ENCODE data around the gene HOXC10. TPM values are rescaled to one million over a fixed set of nuclear protein-coding genes. Genes with fewer than 3 reads are reported as not detected.

HOXC10 gene
- total and polyA plus RNA-seq, 4 donors, result 0.18 TPM; not detected in 3

GRCh38 chr12:54035568-54036264 is 50.8 kb downstream of the HOXC10 start:
- no peak for TF ChIP-seq CTCF (IDR thresholded peaks at IDR 0.05; ENCODE audit: control extremely low read depth, extremely low read depth)
- Histone ChIP-seq H3K9ac (ENCODE audit: insufficient read depth in 1 of 2, low read length in 2 of 2) (no peak overlapping the region), H3K9me3 (ENCODE audit: control insufficient read depth in 4 of 4, insufficient read depth in 3 of 4, low read length in 3 of 4) (peaks cover 0 to 14% (median 0%) of the 10 kb centered on the region in 4 donors), H3K4me1 (ENCODE audit: control insufficient read depth in 5 of 5, insufficient read depth in 5 of 5, low read length in 5 of 5) (peaks cover 0 to 38% (median 0%) of the 10 kb centered on the region in 5 donors), H3K36me3 (ENCODE audit: control insufficient read depth in 4 of 4, insufficient read depth in 4 of 4, low read length in 4 of 4) (peaks cover 0 to 1% (median 0%) of the 10 kb centered on the region in 4 donors), H3K27ac (ENCODE audit: low read depth in 1 of 2, low read length in 1 of 2) (no peak overlapping the region), H3K4me3 (no peak overlapping the region), H3K27me3 (ENCODE audit: control insufficient read depth in 3 of 3, insufficient read depth in 3 of 3, low read length in 2 of 3) (peaks cover 21 to 76% (median 73%) of the 10 kb centered on the region in 3 donors)
- 65% methylated on average over 6 of the region's 6 CpGs for WGBS, 2 donors
- ATAC-seq (ENCODE audit: insufficient read depth, low FRiP score) (no peak), DNase-seq (no peak)

GRCh38 chr12:54036620-54037359 is 51.8 kb downstream of the HOXC10 start:
- peaks cover 0 to 14% (median 0%) of the 10 kb centered on the region in 4 donors for H3K9me3 ChIP-seq (ENCODE audit: control insufficient read depth in 4 of 4, insufficient read depth in 3 of 4, low read length in 3 of 4)
- no peak overlapping the region for H3K9ac ChIP-seq (ENCODE audit: insufficient read depth in 1 of 2, low read length in 2 of 2)
- H3K4me1 ChIP-seq (ENCODE audit: control insufficient read depth in 5 of 5, insufficient read depth in 5 of 5, low read length in 5 of 5), result peaks cover 0 to 34% (median 0%) of the 10 kb centered on the region in 5 donors
- 63 to 71% methylated on average over 14 of the region's 14 CpGs for WGBS, 2 donors
- peaks cover 0 to 1% (median 0%) of the 10 kb centered on the region in 4 donors for H3K36me3 ChIP-seq (ENCODE audit: control insufficient read depth in 4 of 4, insufficient read depth in 4 of 4, low read length in 4 of 4)
- no peak for DNase-seq
- no peak for TF ChIP-seq CTCF (IDR thresholded peaks at IDR 0.05; ENCODE audit: control extremely low read depth, extremely low read depth)
- H3K27me3 ChIP-seq (ENCODE audit: control insufficient read depth in 3 of 3, insufficient read depth in 3 of 3, low read length in 2 of 3), result peaks cover 17 to 79% (median 68%) of the 10 kb centered on the region in 3 donors
- no peak overlapping the region for H3K27ac ChIP-seq (ENCODE audit: low read depth in 1 of 2, low read length in 1 of 2)
- ATAC-seq (ENCODE audit: insufficient read depth, low FRiP score), result no peak
- H3K4me3 ChIP-seq, result no peak overlapping the region

GRCh38 chr12:54037360-54038283 is 52.7 kb downstream of the HOXC10 start:
- ATAC-seq (ENCODE audit: insufficient read depth, low FRiP score) (no peak), DNase-seq (no peak)
- peaks cover 0 to 1% (median 0%) of the 10 kb centered on the region in 4 donors for H3K36me3 ChIP-seq (ENCODE audit: control insufficient read depth in 4 of 4, insufficient read depth in 4 of 4, low read length in 4 of 4)
- no peak for TF ChIP-seq CTCF (IDR thresholded peaks at IDR 0.05; ENCODE audit: control extremely low read depth, extremely low read depth)
- no peak overlapping the region for H3K4me3 ChIP-seq
- WGBS, 2 donors, result 49 to 51% methylated on average over 14 of the region's 14 CpGs
- H3K9ac ChIP-seq (ENCODE audit: insufficient read depth in 1 of 2, low read length in 2 of 2), result no peak overlapping the region
- no peak overlapping the region for H3K27ac ChIP-seq (ENCODE audit: low read depth in 1 of 2, low read length in 1 of 2)
- peaks cover 19 to 77% (median 61%) of the 10 kb centered on the region in 3 donors for H3K27me3 ChIP-seq (ENCODE audit: control insufficient read depth in 3 of 3, insufficient read depth in 3 of 3, low read length in 2 of 3)
- peaks cover 0 to 34% (median 0%) of the 10 kb centered on the region in 5 donors for H3K4me1 ChIP-seq (ENCODE audit: control insufficient read depth in 5 of 5, insufficient read depth in 5 of 5, low read length in 5 of 5)
- peaks cover 0 to 9% (median 0%) of the 10 kb centered on the region in 4 donors for H3K9me3 ChIP-seq (ENCODE audit: control insufficient read depth in 4 of 4, insufficient read depth in 3 of 4, low read length in 3 of 4)

Data from lung (tissue), 12 donors.